Heart left ventricle (tissue), 16 donors: Measurements from ENCODE around the gene INO80C. TPM values are rescaled to one million over a fixed set of nuclear protein-coding genes. Genes with fewer than 3 reads are reported as not detected.
A peak's percentile ranks its signal among the peaks of the same experiment; 100 is the strongest.
"Not testable (repeated sequence)": the region's sequence is repeated elsewhere in the genome, so short reads cannot be mapped to it uniquely, and the experiment has no call there.

Experiments used
- ATAC-seq, 4 donors: fragments of 200-7000 bp; cut with Tn5 transposase; one replicate each; pipeline ENCODE4 v1.9.1; 2020 to 2022; ENCODE audit warnings: moderate library complexity in 4 of 4, mild to moderate bottlenecking in 3 of 4, moderate number of reproducible peaks in 1 of 4
- DNase-seq, 5 donors: peaks; one replicate each; pipeline ENCODE4 v3.0.0-alpha.2; 2020
- H3K27ac ChIP-seq, 12 donors: fragments of 200-600 bp; sonication (generic) in 4 of 12; one replicate each; pipeline versions ENCODE4 v1.5.0 to v1.8.0; 2016 to 2022; ENCODE audit warnings: mild to moderate bottlenecking in 2 of 12
- H3K27me3 ChIP-seq, 9 donors: fragments of 200-600 bp; sonication (generic) in 2 of 9; one replicate each; pipeline versions ENCODE4 v1.5.1 to v1.8.0; 2016 to 2022; ENCODE audit warnings: mild to moderate bottlenecking in 3 of 9
- H3K36me3 ChIP-seq, 9 donors: fragments of 200-600 bp; sonication (generic) in 2 of 9; one replicate each; pipeline versions ENCODE4 v1.5.0 to v1.8.0; 2018 to 2022; ENCODE audit warnings: mild to moderate bottlenecking in 2 of 9
- H3K4me1 ChIP-seq, 12 donors: fragments of 200-600 bp; sonication (generic) in 4 of 12; one replicate each; pipeline versions ENCODE4 v1.5.0 to v1.8.0; 2016 to 2022; ENCODE audit warnings: mild to moderate bottlenecking in 3 of 12
- H3K4me3 ChIP-seq, 12 donors: fragments of 200-600 bp; sonication (generic) in 4 of 12; one replicate each; pipeline versions ENCODE4 v1.5.0 to v1.8.0; 2017 to 2022; ENCODE audit warnings: mild to moderate bottlenecking in 9 of 12, moderate library complexity in 4 of 12
- H3K9me3 ChIP-seq, 12 donors: fragments of 200-600 bp; sonication (generic) in 4 of 12; one replicate each; pipeline versions ENCODE4 v1.5.0 to v1.8.0; 2016 to 2022; ENCODE audit warnings: mild to moderate bottlenecking in 1 of 12
- CTCF ChIP-seq, 12 donors: fragments of 200-600 bp; sonication (generic) in 4 of 12; IDR thresholded peaks; one replicate each; pipeline versions ENCODE4 v1.5.0 to v1.8.0; 2018 to 2022; ENCODE audit warnings: antibody characterized with exemption in 12 of 12, mild to moderate bottlenecking in 5 of 12
- POLR2A ChIP-seq, 2 donors: fragments of 450-650 bp; IDR thresholded peaks; one replicate each; pipeline ENCODE4 v1.6.1; 2017; ENCODE audit warnings: antibody characterized with exemption in 2 of 2, mild to moderate bottlenecking in 2 of 2, moderate library complexity in 2 of 2
- WGBS, 4 donors: extraction: QIAGEN DNeasy Blood & Tissue Kit in 2 of 4; methylation state at CpG; one replicate each; pipeline versions ENCODE4 v1.1.5 to v1.1.7; 2013 to 2018; 5-methylcytosine and 5-hydroxymethylcytosine counted together
- intact Hi-C, 10 donors: fragments of 100-400 bp; cut with DNase I; formaldehyde crosslinking; loops; one replicate each; pipeline versions ENCODE4 v1.11.1 to v1.14.2; 2022
- polyA plus RNA-seq, 2 donors: library from polyadenylated mRNA; stranded (reverse); fragments of 200-250 nt; gene quantifications; one replicate each; pipeline ENCODE4 v1.2.3, GENCODE V29; 2013
- total RNA-seq, 9 donors: library from RNA; depleted of rRNA in 2 of 9; stranded (reverse); fragments of >200 nt in 2 of 9; fragmentation: NEBNext Ultra II Directional in 3 of 9; extraction: Animal tissue kit (Norgen Biotek cat#: 25700) in 3 of 9; gene quantifications; one replicate each; pipeline versions ENCODE4 v1.1.0 to v1.2.4, GENCODE V29; 2016 to 2023
- donor health status: ischemic (EF 13 %, LVEDD 7.1; RV severe dilation, severe dysfunction).
- donor health status: healthy with polysubstance abuse.
- donor health status: DM: no; HTN: yes; CAD: no.
- donor health status: DM: no; HTN: no; CAD: no.
- donor health status: ischemic (EF 25% LVEDD 6.9; RV normal size, moderate dysfunction).
- donor health status: ischemic (EF 25% LVEDD 5.7; RV mildly dilated, moderate dysfunction).
- donor health status: healthy.
- donor health status: DM: yes; HTN: yes; CAD: no.
- donor health status: ischemic (EF 35%, LVEDD 5.7; RV mildly dilated, moderate dysfunction).
- donor health status: nonischemic (EF 11% LVEDD 7.7; RV severe dilation, severe dysfunction).
- donor health status: DM: yes; HTN: yes; CAD: no.
- donor health status: PGD.
- donor health status: ischemic (EF 29% LVEDD 5.4; RV normal size, mild dysfunction).
- donor health status: nonischemic (EF 23%, LVEDD 6.1; RV moderate dilation, normal function).

Gene INO80C
- total and polyA plus RNA-seq, 11 donors: 5.6 to 29.0 (median 22.3) TPM

DNA sequence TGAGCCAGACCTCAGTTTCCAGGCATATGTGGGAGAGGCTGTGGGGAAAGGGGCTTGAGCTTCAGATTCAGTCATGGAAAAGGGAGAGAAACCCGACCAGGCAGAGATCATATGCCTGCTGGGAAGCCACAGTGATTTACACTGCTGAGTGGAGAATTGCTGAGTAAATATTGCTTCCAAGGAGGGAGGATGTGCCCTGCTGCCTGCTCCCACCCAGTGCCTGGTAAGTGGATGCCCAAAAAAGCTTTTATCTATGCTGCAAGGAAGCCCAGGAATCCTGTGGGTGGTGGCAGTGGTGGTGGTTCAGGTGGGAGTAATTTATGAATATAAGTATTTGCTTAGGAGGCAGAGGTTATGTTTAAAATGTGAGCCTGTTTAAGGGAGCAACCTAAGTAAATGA is 39.5 kb downstream of the INO80C start:
- intact Hi-C loops: loop anchor here in 3 of 10 donors (5.0 to 10.0 kb wide), 3 partner anchors 39 to 53 kb away; partner anchors contain the start of gene INO80C (in 1 of the 3)
- H3K27ac ChIP-seq: peak overlapping the region in 11 of 12 donors; percentile 24 to 83 (median 56)
- WGBS, 4 donors: 54 to 83% (median 71%) methylated on average over 1 of the region's 1 CpG
- no peaks in the 10 kb centered on the region for H3K9me3 ChIP-seq
- no peak for ATAC-seq
- H3K4me1 ChIP-seq: peaks cover 0 to 53% (median 37%) of the 10 kb centered on the region in 12 donors
- TF ChIP-seq CTCF (IDR thresholded peaks at IDR 0.05): no peak
- H3K27me3 ChIP-seq: no peaks in the 10 kb centered on the region
- H3K36me3 ChIP-seq: no peaks in the 10 kb centered on the region
- no peak overlapping the region for H3K4me3 ChIP-seq
- no peak for DNase-seq

GRCh38 chr18:35457140-35457704 is 40.5 kb downstream of the INO80C start:
- Histone ChIP-seq H3K27me3 (no peaks in the 10 kb centered on the region), H3K36me3 (no peaks in the 10 kb centered on the region), H3K27ac (peak overlapping the region in 2 of 12 donors; percentile 59 to 72), H3K9me3 (no peaks in the 10 kb centered on the region), H3K4me1 (peaks cover 0 to 42% (median 31%) of the 10 kb centered on the region in 12 donors), H3K4me3 (no peak overlapping the region)
- ATAC-seq (no peak), DNase-seq (no peak)
- WGBS, 4 donors: 88% methylated on average over 3 of the region's 3 CpGs
- TF ChIP-seq CTCF (IDR thresholded peaks at IDR 0.05): no peak
- no peak for TF ChIP-seq POLR2A (IDR thresholded peaks at IDR 0.05)
- intact Hi-C loops: loop anchor here in 3 of 10 donors (5.0 to 10.0 kb wide), 3 partner anchors 40 to 52 kb away; partner anchors contain the start of gene INO80C (in 1 of the 3)

DNA sequence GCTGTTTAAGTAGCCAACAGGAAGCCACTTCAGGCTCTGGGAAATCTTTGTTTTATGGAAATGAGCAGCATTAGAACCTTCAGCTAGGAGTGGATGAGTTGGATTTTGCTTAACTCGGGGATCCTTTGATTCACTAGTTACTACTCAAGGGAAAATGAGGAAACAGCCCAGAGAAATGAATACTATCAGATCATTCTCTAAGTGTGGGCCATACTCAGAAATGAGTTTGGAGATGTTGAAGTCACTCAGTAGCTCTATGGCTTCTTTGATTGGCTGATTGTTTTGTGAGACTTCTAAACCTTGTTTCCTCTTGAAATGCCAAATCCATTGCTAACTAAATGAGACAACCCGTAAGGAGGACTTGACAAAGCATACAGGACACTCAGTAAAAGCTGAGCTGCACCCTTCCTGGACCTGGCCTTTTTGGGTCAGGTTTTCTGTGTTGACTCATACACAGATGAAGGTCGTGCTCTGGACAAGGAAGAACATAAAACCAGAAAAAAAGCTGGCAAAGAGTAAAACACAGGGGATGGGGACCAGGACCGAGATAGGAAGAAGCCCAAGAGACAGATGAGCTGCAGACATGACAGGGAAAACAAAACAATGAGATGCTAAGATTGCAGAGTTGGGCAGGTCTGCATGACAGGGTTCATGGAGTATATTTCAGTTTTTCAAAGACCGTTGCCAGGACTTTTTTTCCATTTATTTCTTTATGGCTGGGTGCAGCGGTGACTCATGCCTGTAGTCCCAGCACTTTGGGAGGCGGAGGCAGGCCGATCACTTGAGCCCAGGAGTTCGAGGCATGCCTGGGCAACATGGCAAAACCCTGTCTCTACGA is 41.6 kb downstream of the INO80C start:
- peaks cover 0 to 34% (median 26%) of the 10 kb centered on the region in 12 donors for H3K4me1 ChIP-seq
- H3K4me3 ChIP-seq: no peak overlapping the region
- DNase-seq: no peak
- WGBS, 4 donors: 75 to 85% (median 82%) methylated on average over 10 of the region's 10 CpGs
- no peaks in the 10 kb centered on the region for H3K27me3 ChIP-seq
- no peaks in the 10 kb centered on the region for H3K36me3 ChIP-seq
- H3K27ac ChIP-seq: peak overlapping the region in 1 of 12 donors; percentile 50
- intact Hi-C loops: loop anchor here in 3 of 10 donors (5.0 to 10.0 kb wide), 3 partner anchors 41 to 51 kb away; partner anchors contain the start of gene INO80C (in 1 of the 3)
- ATAC-seq: peak in 2 of 4 donors; percentile 28 to 29
- TF ChIP-seq CTCF (IDR thresholded peaks at IDR 0.05) (no peak), POLR2A (IDR thresholded peaks at IDR 0.05) (no peak)
- H3K9me3 ChIP-seq: no peaks in the 10 kb centered on the region

GRCh38 chr18:35454803-35455202 is 43.0 kb downstream of the INO80C start:
- DNase-seq (no peak), ATAC-seq (no peak)
- Histone ChIP-seq H3K27me3 (no peaks in the 10 kb centered on the region), H3K4me1 (peaks cover 0 to 21% (median 16%) of the 10 kb centered on the region in 12 donors), H3K9me3 (no peaks in the 10 kb centered on the region), H3K36me3 (no peaks in the 10 kb centered on the region), H3K4me3 (no peak overlapping the region), H3K27ac (no peak overlapping the region)
- intact Hi-C loops: loop anchor here in 3 of 10 donors (5.0 to 10.0 kb wide), 3 partner anchors 42 to 50 kb away; partner anchors contain the start of gene INO80C (in 1 of the 3)
- no peak for TF ChIP-seq POLR2A (IDR thresholded peaks at IDR 0.05)
- no peak for TF ChIP-seq CTCF (IDR thresholded peaks at IDR 0.05)

DNA sequence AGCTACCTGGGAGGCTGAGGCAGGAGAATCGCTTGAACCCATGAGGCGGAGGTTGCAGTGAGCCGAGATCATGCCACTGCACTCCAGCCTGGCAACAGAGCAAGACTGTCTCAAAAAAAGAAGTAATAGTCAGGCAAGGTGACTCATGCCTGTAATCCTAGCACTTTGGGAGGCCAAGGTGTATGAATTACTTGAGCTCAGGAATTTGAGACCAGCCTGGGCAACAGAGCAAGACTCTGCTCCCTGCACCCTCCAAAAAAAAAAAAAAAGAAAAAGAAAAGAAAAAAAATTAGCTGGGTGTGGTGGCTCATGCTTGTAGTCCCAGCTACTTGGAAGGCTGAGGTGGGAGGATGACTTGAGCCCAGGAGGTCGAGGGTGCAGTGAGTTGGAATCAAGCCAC is 44.7 kb downstream of the INO80C start:
- not testable (repeated sequence) for H3K27me3 ChIP-seq, H3K4me1 ChIP-seq, H3K4me3 ChIP-seq, ATAC-seq, DNase-seq, H3K9me3 ChIP-seq, H3K27ac ChIP-seq, H3K36me3 ChIP-seq
- whole genome bisulfite sequencing, 4 donors: 84 to 91% (median 86%) methylated on average over 4 of the region's 4 CpGs
- intact Hi-C loops: loop anchor here in 1 of 10 donors (10.0 kb wide), 1 partner anchor 48 kb away; no protein-coding TSS in a partner anchor
